Measurements from ENCODE around the gene ATP6V0D1.

- TF ChIP-seq, protein P1, sequence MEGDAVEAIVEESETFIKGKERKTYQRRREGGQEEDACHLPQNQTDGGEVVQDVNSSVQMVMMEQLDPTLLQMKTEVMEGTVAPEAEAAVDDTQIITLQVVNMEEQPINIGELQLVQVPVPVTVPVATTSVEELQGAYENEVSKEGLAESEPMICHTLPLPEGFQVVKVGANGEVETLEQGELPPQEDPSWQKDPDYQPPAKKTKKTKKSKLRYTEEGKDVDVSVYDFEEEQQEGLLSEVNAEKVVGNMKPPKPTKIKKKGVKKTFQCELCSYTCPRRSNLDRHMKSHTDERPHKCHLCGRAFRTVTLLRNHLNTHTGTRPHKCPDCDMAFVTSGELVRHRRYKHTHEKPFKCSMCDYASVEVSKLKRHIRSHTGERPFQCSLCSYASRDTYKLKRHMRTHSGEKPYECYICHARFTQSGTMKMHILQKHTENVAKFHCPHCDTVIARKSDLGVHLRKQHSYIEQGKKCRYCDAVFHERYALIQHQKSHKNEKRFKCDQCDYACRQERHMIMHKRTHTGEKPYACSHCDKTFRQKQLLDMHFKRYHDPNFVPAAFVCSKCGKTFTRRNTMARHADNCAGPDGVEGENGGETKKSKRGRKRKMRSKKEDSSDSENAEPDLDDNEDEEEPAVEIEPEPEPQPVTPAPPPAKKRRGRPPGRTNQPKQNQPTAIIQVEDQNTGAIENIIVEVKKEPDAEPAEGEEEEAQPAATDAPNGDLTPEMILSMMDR (tag by site-specific recombination; IDR thresholded peaks at IDR 0.05), result no peak
- TF ChIP-seq HOXD13 (CRISPR knock-in tag; IDR thresholded peaks at IDR 0.05; ENCODE audit: borderline replicate concordance) (no peak), OSR2 (tag by site-specific recombination; IDR thresholded peaks at IDR 0.05) (no peak), ZNF138 (tag by site-specific recombination; IDR thresholded peaks at IDR 0.05; ENCODE audit: borderline replicate concordance) (no peak), ZNF404 (tag by site-specific recombination; IDR thresholded peaks at IDR 0.05) (no peak), ZBTB7A (tag by site-specific recombination; IDR thresholded peaks at IDR 0.05; ENCODE audit: low read depth) (no peak), ZNF501 (tag by site-specific recombination; IDR thresholded peaks at IDR 0.05) (no peak), ZBTB8A (tag by site-specific recombination; IDR thresholded peaks at IDR 0.05) (no peak)
Observed at GRCh38 chr16:67459861-67460150, 21.2 kb downstream of the ATP6V0D1 start.
